Keratinocyte (primary cell): ENCODE data around the gene TMEM258. TPM values are rescaled to one million over a fixed set of nuclear protein-coding genes. Genes with fewer than 3 reads are reported as not detected.

Experiments used
- DNase-seq: peaks from one replicate; pipeline ENCODE4 v3.0.0-alpha.2; 2011; ENCODE audit warnings: low read depth, missing footprints, low spot score
- FAIRE-seq: peaks from 2 replicates; lab custom pipeline; 2011; peaks lifted over from hg19 to GRCh38; lab: Jason Lieb, UNC
- H2AFZ ChIP-seq: 2 replicates; pipeline ENCODE4 v1.6.0; 2012; ENCODE audit warnings: low read length, control low read depth, inconsistent platforms; ENCODE audit not compliant: control insufficient read depth
- H3K27ac ChIP-seq: 2 replicates; pipeline ENCODE4 v1.5.1; 2011; ENCODE audit warnings: low read length; ENCODE audit not compliant: control insufficient read depth, insufficient read depth
- H3K27me3 ChIP-seq: 3 replicates; pipeline ENCODE4 v1.6.0; 2011; ENCODE audit warnings: low read length; ENCODE audit not compliant: control insufficient read depth, insufficient read depth; ENCODE audit errors: extremely low read depth
- H3K36me3 ChIP-seq, 2 experiments: 2 replicates in 1 of 2; 3 replicates in 1 of 2; pipeline ENCODE4 v1.5.1; 2011; ENCODE audit warnings: low read length in 2 of 2, mild to moderate bottlenecking in 1 of 2; ENCODE audit not compliant: control insufficient read depth in 2 of 2, insufficient read depth in 2 of 2; ENCODE audit errors: extremely low read depth in 1 of 2
- H3K4me1 ChIP-seq: 3 replicates; pipeline ENCODE4 v1.5.1; 2011; ENCODE audit warnings: low read length; ENCODE audit not compliant: control insufficient read depth, insufficient read depth; ENCODE audit errors: extremely low read depth
- H3K4me2 ChIP-seq: 3 replicates; pipeline ENCODE4 v1.6.0; 2011; ENCODE audit warnings: low read depth, low read length; ENCODE audit not compliant: control insufficient read depth, insufficient read depth; ENCODE audit errors: extremely low read depth
- H3K4me3 ChIP-seq, 3 experiments: fragments of 200-600 bp in 1 of 3; sonication (generic) in 1 of 3; 2 replicates in 2 of 3; 3 replicates in 1 of 3; pipeline ENCODE4 v1.5.1; 2011 to 2016; ENCODE audit warnings: low read length in 3 of 3, mild to moderate bottlenecking in 3 of 3, control low read depth in 2 of 3, inconsistent platforms in 1 of 3, low read depth in 1 of 3, mixed read lengths in 1 of 3, mixed run types in 1 of 3, moderate library complexity in 1 of 3; ENCODE audit not compliant: control insufficient read depth in 2 of 3, insufficient read depth in 2 of 3; ENCODE audit errors: extremely low read depth in 1 of 3
- H3K79me2 ChIP-seq: 2 replicates; pipeline ENCODE4 v1.6.0; 2012; ENCODE audit warnings: low read length; ENCODE audit not compliant: control insufficient read depth, insufficient read depth
- H3K9ac ChIP-seq: 3 replicates; pipeline ENCODE4 v1.6.0; 2011; ENCODE audit warnings: low read length; ENCODE audit not compliant: control insufficient read depth, insufficient read depth; ENCODE audit errors: extremely low read depth
- H3K9me1 ChIP-seq: 3 replicates; pipeline ENCODE4 v1.6.0; 2011; ENCODE audit warnings: low read length; ENCODE audit not compliant: control insufficient read depth, insufficient read depth; ENCODE audit errors: extremely low read depth
- H3K9me3 ChIP-seq: 2 replicates; pipeline ENCODE4 v1.5.1; 2012; ENCODE audit warnings: low read depth, low read length; ENCODE audit not compliant: control insufficient read depth
- H4K20me1 ChIP-seq: 3 replicates; pipeline ENCODE4 v1.6.0; 2011; ENCODE audit warnings: low read length; ENCODE audit not compliant: control insufficient read depth, insufficient read depth; ENCODE audit errors: extremely low read depth
- CTCF ChIP-seq, 3 experiments: IDR thresholded peaks in 1 of 3; conservative IDR thresholded peaks in 1 of 3; optimal IDR thresholded peaks in 1 of 3; 2 replicates in 2 of 3; 3 replicates in 1 of 3; pipeline versions ENCODE3 to v1.5.1; 2011; ENCODE audit warnings: low read length in 3 of 3, mild to moderate bottlenecking in 3 of 3, moderate library complexity in 2 of 3, control low read depth in 1 of 3, inconsistent platforms in 1 of 3; ENCODE audit not compliant: insufficient read depth in 2 of 3; ENCODE audit errors: extremely low read depth in 1 of 3
- EZH2 ChIP-seq: IDR thresholded peaks from one replicate; pipeline ENCODE4 v1.6.1; 2012; ENCODE audit warnings: inconsistent platforms, mild to moderate bottlenecking, low read length, moderate library complexity
- dilution Hi-C: fragments of 300-500 bp; cut with MboI; formaldehyde crosslinking; loops from one replicate; pipeline ENCODE4 v1.7.0; 2020; ENCODE audit warnings: low sequenced_read_pairs; ENCODE audit not compliant: extremely low pct_ligation_motif_present
- polyA plus RNA-seq, 5 experiments: library from polyadenylated mRNA; depleted of rRNA in 3 of 5; stranded (reverse) in 3 of 5; stranded (forward) in 1 of 5; unstranded in 1 of 5; fragments of >200 nt; gene quantifications; 1 replicate in 1 of 5; 2 replicates in 3 of 5; 3 replicates in 1 of 5; pipeline versions ENCODE4 v1.2.1 to v1.2.3, GENCODE V29; 2011 to 2012; ENCODE audit warnings: missing spikeins in 2 of 5, low read depth in 1 of 5, low replicate concordance in 1 of 5

TMEM258 gene
- polyA plus RNA-seq, 1 donor (not counting 4 experiments of a cell fraction or from before 2014, with no cell fraction given): 249 TPM

- Histone ChIP-seq H3K4me3 (no peak overlapping the region), H3K9me3 (no peaks in the 10 kb centered on the region), H3K79me2 (no peaks in the 10 kb centered on the region), H4K20me1 (no peaks in the 10 kb centered on the region), H3K9me1 (no peaks in the 10 kb centered on the region), H3K9ac (no peak overlapping the region), H3K36me3 (no peaks in the 10 kb centered on the region), H3K4me2 (no peak overlapping the region), H3K27ac (no peak overlapping the region), H2AFZ (no peak overlapping the region), H3K27me3 (peaks cover 14% of the 10 kb centered on the region), H3K4me1 (no peaks in the 10 kb centered on the region)
- no peak for TF ChIP-seq EZH2
- no peak for TF ChIP-seq CTCF (optimal IDR thresholded peaks at IDR 0.05 in 1 of 3, IDR thresholded peaks at IDR 0.05 in 1 of 3, conservative IDR thresholded peaks at IDR 0.05 in 1 of 3; ENCODE audit: extremely low read depth in 1 of 3, insufficient read depth in 2 of 3, low read length in 3 of 3)
- dilution Hi-C loops: no loop called here
- DNase-seq: no peak
- no peak for FAIRE-seq
Measured at GRCh38 chr11:61746442-61747191, 45.8 kb downstream of the TMEM258 start.

GRCh38 chr11:61745781-61746441 is 46.5 kb downstream of the TMEM258 start:
- Histone ChIP-seq H3K4me3 (no peak overlapping the region), H3K4me2 (no peak overlapping the region), H4K20me1 (no peaks in the 10 kb centered on the region), H3K9me1 (no peaks in the 10 kb centered on the region), H3K4me1 (no peaks in the 10 kb centered on the region), H3K9ac (no peak overlapping the region), H3K79me2 (no peaks in the 10 kb centered on the region), H3K27ac (no peak overlapping the region), H2AFZ (no peak overlapping the region), H3K36me3 (no peaks in the 10 kb centered on the region), H3K9me3 (no peaks in the 10 kb centered on the region), H3K27me3 (peaks cover 14% of the 10 kb centered on the region)
- TF ChIP-seq EZH2 (no peak), CTCF (optimal IDR thresholded peaks at IDR 0.05 in 1 of 3, IDR thresholded peaks at IDR 0.05 in 1 of 3, conservative IDR thresholded peaks at IDR 0.05 in 1 of 3; ENCODE audit: extremely low read depth in 1 of 3, insufficient read depth in 2 of 3, low read length in 3 of 3) (no peak)
- no peak for FAIRE-seq
- dilution Hi-C loops: no loop called here
- no peak for DNase-seq
